ENCODE measurements around the gene PHF14.

Gene PHF14

GRCh38 chr7:11185179-11185815 is 211.6 kb downstream of the PHF14 start:
- TF ChIP-seq ISL1 (CRISPR knock-in tag; IDR thresholded peaks at IDR 0.05), result peak; percentile 83
- no peak for TF ChIP-seq ZC3H10 (CRISPR knock-in tag; IDR thresholded peaks at IDR 0.05)
- no peak for TF ChIP-seq ZFP3 (CRISPR knock-in tag; IDR thresholded peaks at IDR 0.05)
- peak; percentile 59 for ATAC-seq

- no peak for ATAC-seq
- TF ChIP-seq POU6F1 (CRISPR knock-in tag; IDR thresholded peaks at IDR 0.05; ENCODE audit: borderline replicate concordance, low read depth) (no peak), PATZ1 (CRISPR knock-in tag; IDR thresholded peaks at IDR 0.05; ENCODE audit: borderline replicate concordance) (no peak), BACH2 (CRISPR knock-in tag; IDR thresholded peaks at IDR 0.05; ENCODE audit: borderline replicate concordance) (no peak), GLIS3 (CRISPR knock-in tag; IDR thresholded peaks at IDR 0.05) (no peak), ZC3H10 (CRISPR knock-in tag; IDR thresholded peaks at IDR 0.05) (no peak), ZNF565 (CRISPR knock-in tag; conservative IDR thresholded peaks at IDR 0.05; ENCODE audit: low read depth) (no peak), ZFP30 (CRISPR knock-in tag; IDR thresholded peaks at IDR 0.05) (no peak), CSDC2 (CRISPR knock-in tag; IDR thresholded peaks at IDR 0.05) (no peak), ESRRG (CRISPR knock-in tag; IDR thresholded peaks at IDR 0.05) (no peak), TCF4 (CRISPR knock-in tag; IDR thresholded peaks at IDR 0.05; ENCODE audit: borderline replicate concordance) (no peak)
These were observed 215.0 kb downstream of the PHF14 start for GRCh38 chr7:11188529-11189310.

GRCh38 chr7:11191081-11191480 is 217.4 kb downstream of the PHF14 start:
- no peak for ATAC-seq
- TF ChIP-seq ZNF70 (CRISPR knock-in tag; IDR thresholded peaks at IDR 0.05), result no peak
- TF ChIP-seq POU6F1 (CRISPR knock-in tag; IDR thresholded peaks at IDR 0.05; ENCODE audit: borderline replicate concordance, low read depth), result no peak
- TF ChIP-seq ZFP3 (CRISPR knock-in tag; IDR thresholded peaks at IDR 0.05), result no peak
- no peak for TF ChIP-seq TCF4 (CRISPR knock-in tag; IDR thresholded peaks at IDR 0.05; ENCODE audit: borderline replicate concordance)
- no peak for TF ChIP-seq PATZ1 (CRISPR knock-in tag; IDR thresholded peaks at IDR 0.05; ENCODE audit: borderline replicate concordance)
- TF ChIP-seq ZC3H10 (CRISPR knock-in tag; IDR thresholded peaks at IDR 0.05), result no peak
- TF ChIP-seq ZNF8 (CRISPR knock-in tag; IDR thresholded peaks at IDR 0.05), result no peak

GRCh38 chr7:11191574-11192220 is 218.0 kb downstream of the PHF14 start:
- TF ChIP-seq PPARA (CRISPR knock-in tag; IDR thresholded peaks at IDR 0.05; ENCODE audit: borderline replicate concordance) (no peak), ZFP3 (CRISPR knock-in tag; IDR thresholded peaks at IDR 0.05) (no peak), ARNTL (CRISPR knock-in tag; IDR thresholded peaks at IDR 0.05; ENCODE audit: borderline replicate concordance, low read depth) (no peak), TOX (CRISPR knock-in tag; IDR thresholded peaks at IDR 0.05; ENCODE audit: borderline replicate concordance) (no peak), ISL1 (CRISPR knock-in tag; IDR thresholded peaks at IDR 0.05) (no peak), TCF4 (CRISPR knock-in tag; IDR thresholded peaks at IDR 0.05; ENCODE audit: borderline replicate concordance) (no peak), RARB (CRISPR knock-in tag; IDR thresholded peaks at IDR 0.05) (no peak), SNAI2 (CRISPR knock-in tag; IDR thresholded peaks at IDR 0.05) (no peak), TSHZ2 (CRISPR knock-in tag; IDR thresholded peaks at IDR 0.05) (no peak)

More at GRCh38 chr7:11191574-11192220, 218.0 kb downstream of the PHF14 start:
- no peak for ATAC-seq
